GM12878 (cell line): ENCODE results near the gene DNTT. TPM values are rescaled to one million over a fixed set of nuclear protein-coding genes. Genes with fewer than 3 reads are reported as not detected.

Experiments used
- ATAC-seq: fragments of 200-7000 bp; cut with Tn5 transposase; 3 replicates; pipeline ENCODE4 v1.9.1; 2020; ENCODE audit warnings: mild to moderate bottlenecking, moderate library complexity
- BruUV-seq: library from RNA; stranded (reverse); fragments of 400-500 nt; replicated peaks from 2 replicates; lab custom pipeline; 2021; lab: Mats Ljungman, UMichigan
- CTCF ChIA-PET: fragments of 300-600 bp; sonication (Branson Sonifier 250); formaldehyde crosslinking; extraction: SDS; loops from one replicate; lab custom pipeline; 2021; ENCODE audit warnings: inconsistent platforms; lab: Yijun Ruan, JAX
- POLR2A ChIA-PET: fragments of 350-600 bp; formaldehyde crosslinking; extraction: SDS; loops from one replicate; lab custom pipeline; 2021; ENCODE audit warnings: inconsistent platforms; lab: Charles Lee
- RAD21 ChIA-PET: fragments of 300-600 bp; sonication (Branson Sonifier 250); formaldehyde crosslinking; loops from one replicate; lab custom pipeline; 2023; ENCODE audit warnings: antibody characterized with exemption; ENCODE audit not compliant: unreplicated experiment; lab: Charles Lee
- SMC1A ChIA-PET: fragments of 300-600 bp; sonication (Branson Sonifier 250); formaldehyde crosslinking; loops from one replicate; lab custom pipeline; 2023; ENCODE audit not compliant: unreplicated experiment, uncharacterized antibody; lab: Charles Lee
- DNase-seq: peaks from one replicate; pipeline ENCODE4 v3.0.0-alpha.2; 2011; ENCODE audit warnings: low read depth, low spot score
- FAIRE-seq: peaks from 3 replicates; lab custom pipeline; 2011; peaks lifted over from hg19 to GRCh38; lab: Jason Lieb, UNC
- H2AFZ ChIP-seq: 2 replicates; pipeline ENCODE4 v1.6.0; 2011; ENCODE audit warnings: low read depth, low read length, control low read depth; ENCODE audit not compliant: control insufficient read depth
- H3K27ac ChIP-seq: 2 replicates; pipeline ENCODE4 v1.5.1; 2011; ENCODE audit warnings: control low read depth; ENCODE audit not compliant: control insufficient read depth, insufficient read depth
- H3K27me3 ChIP-seq, 2 experiments: replicated peaks in 1 of 2; 2 replicates each; pipeline versions ENCODE4 v1.6.0 to v1.6.1; 2011; ENCODE audit warnings: low read length in 1 of 2; ENCODE audit not compliant: control insufficient read depth in 2 of 2, insufficient read depth in 2 of 2
- H3K36me3 ChIP-seq, 2 experiments: 2 replicates each; pipeline ENCODE4 v1.5.1; 2011; ENCODE audit warnings: low read length in 1 of 2; ENCODE audit not compliant: control insufficient read depth in 2 of 2, insufficient read depth in 2 of 2
- H3K4me1 ChIP-seq: 2 replicates; pipeline ENCODE4 v1.6.1; 2011; ENCODE audit warnings: mild to moderate bottlenecking, low read length, moderate library complexity, mixed read lengths; ENCODE audit not compliant: control insufficient read depth, insufficient read depth
- H3K4me2 ChIP-seq: 2 replicates; pipeline ENCODE4 v1.6.0; 2011; ENCODE audit warnings: control low read depth; ENCODE audit not compliant: control insufficient read depth, insufficient read depth
- H3K4me3 ChIP-seq: fragments of 200-600 bp; sonication (generic); 2 replicates; pipeline ENCODE4 v1.5.1; 2016
- H3K79me2 ChIP-seq: 2 replicates; pipeline ENCODE4 v1.6.0; 2011; ENCODE audit warnings: low read length; ENCODE audit not compliant: control insufficient read depth, insufficient read depth
- H3K9ac ChIP-seq: 2 replicates; pipeline ENCODE4 v1.8.0; 2011; ENCODE audit warnings: low read length, control low read depth, mixed read lengths; ENCODE audit not compliant: control insufficient read depth, insufficient read depth
- H3K9me3 ChIP-seq: replicated peaks from 3 replicates; pipeline ENCODE4 v1.5.1; 2011; ENCODE audit warnings: mild to moderate bottlenecking, low read length; ENCODE audit not compliant: control insufficient read depth, insufficient read depth
- H4K20me1 ChIP-seq: 2 replicates; pipeline ENCODE4 v1.6.0; 2011; ENCODE audit not compliant: control insufficient read depth, insufficient read depth
- CHD1 ChIP-seq: IDR thresholded peaks from 2 replicates; pipeline ENCODE4 v1.6.1; 2012; ENCODE audit warnings: low read depth, low read length, improper control_type of control experiment
- EZH2 ChIP-seq: IDR thresholded peaks from 2 replicates; pipeline ENCODE4 v1.6.1; 2012; ENCODE audit warnings: low read depth, mild to moderate bottlenecking, control low read depth, inconsistent platforms, low read length, borderline replicate concordance; ENCODE audit not compliant: control insufficient read depth
- HCFC1 ChIP-seq: fragments of 150-350 bp; IDR thresholded peaks from 2 replicates; pipeline ENCODE4 v1.6.1; 2014; ENCODE audit warnings: low read length
- NFYB ChIP-seq: IDR thresholded peaks from 2 replicates; pipeline ENCODE4 v1.6.1; 2011; ENCODE audit warnings: low read depth, mild to moderate bottlenecking, low read length, improper control_type of control experiment, moderate library complexity; ENCODE audit not compliant: insufficient read depth
- NRF1 ChIP-seq: conservative IDR thresholded peaks from 2 replicates; pipeline ENCODE4 v1.6.1; 2011; ENCODE audit warnings: mild to moderate bottlenecking, low read depth, low read length, improper control_type of control experiment
- PML ChIP-seq: IDR thresholded peaks from 2 replicates; pipeline ENCODE4 v1.6.1; 2012; ENCODE audit warnings: low read length, inconsistent platforms
- POLR2AphosphoS2 ChIP-seq: IDR thresholded peaks from 2 replicates; pipeline ENCODE4 v1.6.1; 2011; ENCODE audit warnings: low read depth, mild to moderate bottlenecking, low read length, improper control_type of control experiment, moderate library complexity
- SIX5 ChIP-seq: IDR thresholded peaks from 2 replicates; pipeline ENCODE4 v1.6.1; 2011; ENCODE audit warnings: mild to moderate bottlenecking, low read depth, low read length, moderate library complexity; ENCODE audit not compliant: severe bottlenecking
- SREBF1 ChIP-seq: IDR thresholded peaks from 2 replicates; pipeline ENCODE4 v1.6.1; 2012; ENCODE audit warnings: mild to moderate bottlenecking, low read length
- TBL1XR1 ChIP-seq: IDR thresholded peaks from 2 replicates; pipeline ENCODE4 v1.6.1; 2012; ENCODE audit warnings: low read depth, low read length, improper control_type of control experiment
- ZBED1 ChIP-seq: IDR thresholded peaks from 2 replicates; pipeline ENCODE4 v1.6.1; 2016; ENCODE audit warnings: borderline replicate concordance
- ZNF207 ChIP-seq: fragments of 450-650 bp; IDR thresholded peaks from 2 replicates; pipeline ENCODE4 v1.6.1; 2014; ENCODE audit warnings: antibody characterized with exemption, mild to moderate bottlenecking, borderline replicate concordance
- ZNF274 ChIP-seq: IDR thresholded peaks from one replicate; pipeline ENCODE4 v1.8.0; 2011; ENCODE audit not compliant: insufficient read length, insufficient read depth
- ZNF622 ChIP-seq: fragments of 450-650 bp; IDR thresholded peaks from 2 replicates; pipeline ENCODE4 v1.6.1; 2017; ENCODE audit warnings: mild to moderate bottlenecking, inconsistent platforms
- WGBS: methylation state at CpG from one replicate; pipeline ENCODE4 v1.1.6; 2016; ENCODE audit warnings: low lambda C conversion rate; ENCODE audit not compliant: insufficient replicate concordance, insufficient coverage; ENCODE audit errors: missing lambda C conversion rate; 5-methylcytosine and 5-hydroxymethylcytosine counted together
- in situ Hi-C: fragments of 300-500 bp; cut with MboI; formaldehyde crosslinking; loops from 9 replicates; pipeline ENCODE4 v1.14.3; 2018; ENCODE audit warnings: mixed read lengths
- intact Hi-C: fragments of 100-400 bp; cut with micrococcal nuclease; formaldehyde crosslinking; loops from one replicate; pipeline ENCODE4 v1.14.2; 2022; ENCODE audit not compliant: unreplicated experiment
- polyA plus RNA-seq, 11 experiments: library from polyadenylated mRNA; depleted of rRNA in 4 of 11; unstranded in 6 of 11; stranded (reverse) in 5 of 11; fragments of >200 nt; fragmentation: Nextera tagmentation in 4 of 11; fragmentation: Illumina TruSeq in 1 of 11; extraction: Ambion mirVana in 4 of 11; extraction: Trizol in 1 of 11; gene quantifications; 1 replicate in 1 of 11; 2 replicates in 10 of 11; pipeline versions ENCODE4 v1.2.1 to v1.2.3, GENCODE V29; 2011 to 2016; ENCODE audit warnings: inconsistent platforms in 2 of 11, missing spikeins in 2 of 11, low read depth in 1 of 11
- total RNA-seq, 4 experiments: library from RNA; depleted of rRNA in 3 of 4; stranded (reverse); fragments of >200 nt in 3 of 4; fragmentation: Illumina TruSeq in 1 of 4; extraction: Trizol in 1 of 4; gene quantifications; 2 replicates each; pipeline versions ENCODE4 v1.2.1 to v1.2.3, GENCODE V29; 2013 to 2021
- TF ChIP-seq, protein P1 (sequence below): fragments of 450-650 bp; IDR thresholded peaks from 2 replicates; pipeline ENCODE4 v1.6.1; 2017; ENCODE audit warnings: low read depth, mild to moderate bottlenecking, moderate library complexity

Gene DNTT
- total and polyA plus RNA-seq, 10 of the 15 experiments (the other 5 are each of a cell fraction or from before 2014, with no cell fraction given): 0.06 to 0.13 (median 0.09) TPM; not detected in 5

GRCh38 chr10:96358851-96359540 is 54.8 kb downstream of the DNTT start, which contains the start of gene OPALIN:
TSS of gene OPALIN (minus strand) at chr10:96359002. CDS start at chr10:96358896, 106 bp downstream.
- intact Hi-C loops: no loop called here
- Histone ChIP-seq H3K27me3 (peaks cover 2 to 6% of the 10 kb centered on the region in 2 experiments; a peak in 3 of 4 replicates), H3K9me3 (no peaks in the 10 kb centered on the region), H3K79me2 (no peaks in the 10 kb centered on the region), H3K9ac (no peak within 1 kb of the TSS), H3K4me1 (no peaks in the 10 kb centered on the region), H3K27ac (no peak within 1 kb of the TSS), H2AFZ (no peak within 1 kb of the TSS), H3K4me2 (no peak within 1 kb of the TSS), H3K36me3 (no peaks in the 10 kb centered on the region), H3K4me3 (no peak within 1 kb of the TSS)
- no TSS peak for BruUV-seq
- DNase-seq (no peak), FAIRE-seq (no peak), ATAC-seq (no peak)
- in situ Hi-C loops: no loop called here
- POLR2A ChIA-PET: no interaction called here
- WGBS: 34% methylated on average over 7 of the region's 7 CpGs
- CTCF ChIA-PET: interaction anchor here (0.9 to 1.4 kb wide), 3 partner anchors 12 to 130 kb away, joined by 3 to 4 read pairs (median 4); no protein-coding TSS in a partner anchor
- no peak for TF ChIP-seq POLR2AphosphoS2
- TF ChIP-seq, all 136 proteins: peak for 0
- ChIA-PET SMC1A (interaction anchor here (1.0 kb wide), 1 partner anchor 34 kb away, joined by 3 read pairs; no protein-coding TSS in a partner anchor), RAD21 (no interaction called here)
- no peaks in the 10 kb centered on the region for H4K20me1 ChIP-seq

DNA sequence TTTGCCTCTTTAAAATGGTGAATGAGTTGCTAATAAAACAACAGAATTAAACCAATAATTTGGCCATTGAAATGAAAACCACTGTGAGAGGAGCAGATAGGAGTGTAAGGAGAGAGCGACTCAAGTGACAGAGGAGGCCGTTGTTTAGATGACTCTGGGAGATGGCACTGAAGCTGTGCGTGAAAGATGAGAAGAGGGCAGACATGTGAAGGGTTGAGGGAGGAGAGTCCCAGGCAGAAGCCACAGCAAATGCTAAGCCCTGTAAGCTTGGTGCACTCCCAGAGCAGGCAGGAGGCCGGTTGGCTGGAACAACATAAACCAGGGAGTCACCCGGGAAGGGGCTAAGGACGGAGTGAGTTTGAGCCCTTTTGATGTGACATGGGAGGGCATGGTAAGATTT is 55.4 kb downstream of the DNTT start:
- in situ Hi-C loops: no loop called here

More for the DNA sequence above, 55.4 kb downstream of the DNTT start:
- DNase-seq: no peak
- POLR2A ChIA-PET: no interaction called here
- H3K4me1 ChIP-seq: no peaks in the 10 kb centered on the region
- H3K36me3 ChIP-seq: no peaks in the 10 kb centered on the region
- SMC1A ChIA-PET: no interaction called here
- H2AFZ ChIP-seq: no peak overlapping the region
- no peaks in the 10 kb centered on the region for H3K9me3 ChIP-seq
- BruUV-seq: no TSS peak
- no peaks in the 10 kb centered on the region for H3K79me2 ChIP-seq
- H3K27me3 ChIP-seq: peaks cover 2 to 6% of the 10 kb centered on the region in 2 experiments; a peak in 3 of 4 replicates
- no peaks in the 10 kb centered on the region for H4K20me1 ChIP-seq
- no peak for TF ChIP-seq SREBF1
- no peak for TF ChIP-seq ZBED1
- no peak for TF ChIP-seq NFYB
- no peak for TF ChIP-seq ZNF622
- TF ChIP-seq EZH2: no peak
- no peak for TF ChIP-seq NRF1
- no peak for TF ChIP-seq HCFC1
- TF ChIP-seq ZNF207: no peak
- TF ChIP-seq PML: no peak
- no peak for TF ChIP-seq ZNF274
- TF ChIP-seq TBL1XR1: no peak
- TF ChIP-seq SIX5: no peak
- TF ChIP-seq, protein P1, sequence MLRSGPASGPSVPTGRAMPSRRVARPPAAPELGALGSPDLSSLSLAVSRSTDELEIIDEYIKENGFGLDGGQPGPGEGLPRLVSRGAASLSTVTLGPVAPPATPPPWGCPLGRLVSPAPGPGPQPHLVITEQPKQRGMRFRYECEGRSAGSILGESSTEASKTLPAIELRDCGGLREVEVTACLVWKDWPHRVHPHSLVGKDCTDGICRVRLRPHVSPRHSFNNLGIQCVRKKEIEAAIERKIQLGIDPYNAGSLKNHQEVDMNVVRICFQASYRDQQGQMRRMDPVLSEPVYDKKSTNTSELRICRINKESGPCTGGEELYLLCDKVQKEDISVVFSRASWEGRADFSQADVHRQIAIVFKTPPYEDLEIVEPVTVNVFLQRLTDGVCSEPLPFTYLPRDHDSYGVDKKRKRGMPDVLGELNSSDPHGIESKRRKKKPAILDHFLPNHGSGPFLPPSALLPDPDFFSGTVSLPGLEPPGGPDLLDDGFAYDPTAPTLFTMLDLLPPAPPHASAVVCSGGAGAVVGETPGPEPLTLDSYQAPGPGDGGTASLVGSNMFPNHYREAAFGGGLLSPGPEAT: no peak
- TF ChIP-seq CHD1: no peak
- TF ChIP-seq, all 136 proteins: peak for 0
- intact Hi-C loops: no loop called here
- ChIA-PET CTCF (interaction anchor here (1.1 kb wide), 1 partner anchor 11 kb away, joined by 3 read pairs; no protein-coding TSS in a partner anchor), RAD21 (no interaction called here)
- FAIRE-seq (no peak), ATAC-seq (no peak)
- WGBS: 55% methylated on average over 6 of the region's 6 CpGs
- Histone ChIP-seq H3K4me3 (no peak overlapping the region), H3K4me2 (no peak overlapping the region), H3K9ac (no peak overlapping the region), H3K27ac (no peak overlapping the region)
